LNCaP clone FGC (cell line): ENCODE results near the gene KIDINS220.

Experiments used
- DNase-seq: peaks from one replicate; pipeline ENCODE4 v3.0.0-alpha.2; 2011; ENCODE audit warnings: low read depth
- H3K4me3 ChIP-seq: 2 replicates; pipeline ENCODE4 v1.5.1; 2011; ENCODE audit warnings: mild to moderate bottlenecking, low read depth, low read length, control low read depth
- TF ChIP-seq, protein P1 (sequence below): IDR thresholded peaks from 2 replicates; pipeline ENCODE4 v1.5.1; 2012; ENCODE audit warnings: mild to moderate bottlenecking; ENCODE audit not compliant: control insufficient read depth, insufficient read depth; ENCODE audit errors: extremely low read depth

Gene KIDINS220

DNA sequence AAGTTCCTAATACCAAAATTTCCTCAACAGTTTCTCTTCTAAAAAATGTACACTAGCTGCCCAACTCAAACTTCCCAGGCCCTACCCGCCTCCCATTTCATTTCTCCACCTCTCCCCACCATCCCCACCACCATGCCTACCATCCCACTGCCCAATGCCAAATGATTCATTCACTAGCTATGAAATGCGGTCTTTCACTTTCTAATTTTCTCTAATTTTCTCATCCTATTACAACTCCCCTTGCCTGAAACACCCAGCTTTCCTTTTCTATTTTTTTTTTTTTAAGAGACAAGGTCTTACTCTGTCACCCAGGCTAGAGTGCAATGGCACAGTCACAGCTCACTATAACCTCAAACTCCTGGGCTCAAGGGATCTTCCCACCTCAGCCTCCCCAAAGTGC lies 38.4 kb downstream of the KIDINS220 start:
- TF ChIP-seq, protein P1, sequence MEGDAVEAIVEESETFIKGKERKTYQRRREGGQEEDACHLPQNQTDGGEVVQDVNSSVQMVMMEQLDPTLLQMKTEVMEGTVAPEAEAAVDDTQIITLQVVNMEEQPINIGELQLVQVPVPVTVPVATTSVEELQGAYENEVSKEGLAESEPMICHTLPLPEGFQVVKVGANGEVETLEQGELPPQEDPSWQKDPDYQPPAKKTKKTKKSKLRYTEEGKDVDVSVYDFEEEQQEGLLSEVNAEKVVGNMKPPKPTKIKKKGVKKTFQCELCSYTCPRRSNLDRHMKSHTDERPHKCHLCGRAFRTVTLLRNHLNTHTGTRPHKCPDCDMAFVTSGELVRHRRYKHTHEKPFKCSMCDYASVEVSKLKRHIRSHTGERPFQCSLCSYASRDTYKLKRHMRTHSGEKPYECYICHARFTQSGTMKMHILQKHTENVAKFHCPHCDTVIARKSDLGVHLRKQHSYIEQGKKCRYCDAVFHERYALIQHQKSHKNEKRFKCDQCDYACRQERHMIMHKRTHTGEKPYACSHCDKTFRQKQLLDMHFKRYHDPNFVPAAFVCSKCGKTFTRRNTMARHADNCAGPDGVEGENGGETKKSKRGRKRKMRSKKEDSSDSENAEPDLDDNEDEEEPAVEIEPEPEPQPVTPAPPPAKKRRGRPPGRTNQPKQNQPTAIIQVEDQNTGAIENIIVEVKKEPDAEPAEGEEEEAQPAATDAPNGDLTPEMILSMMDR, result no peak
- H3K4me3 ChIP-seq, result no peak overlapping the region
- DNase-seq, result no peak

DNA sequence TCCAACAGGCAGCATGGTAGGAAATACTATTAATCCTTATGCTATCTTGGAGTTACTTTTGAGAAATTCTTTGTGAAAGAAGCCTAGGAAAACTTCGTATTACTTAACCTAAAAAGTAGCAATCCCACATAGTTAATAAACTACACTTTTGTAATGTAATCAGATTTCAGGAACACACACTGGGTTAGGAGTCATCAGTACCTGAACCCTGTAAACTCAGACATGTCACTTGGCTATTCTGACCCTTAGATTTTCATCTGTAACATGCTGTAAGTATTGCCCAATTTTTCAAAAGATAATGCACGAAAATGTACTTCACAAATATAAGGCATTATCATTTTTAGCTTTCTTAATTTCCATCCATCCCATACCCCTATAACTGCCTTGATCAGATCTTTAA lies 39.0 kb downstream of the KIDINS220 start:
- no peak for DNase-seq
- no peak overlapping the region for H3K4me3 ChIP-seq
- TF ChIP-seq, protein P1, result no peak

DNA sequence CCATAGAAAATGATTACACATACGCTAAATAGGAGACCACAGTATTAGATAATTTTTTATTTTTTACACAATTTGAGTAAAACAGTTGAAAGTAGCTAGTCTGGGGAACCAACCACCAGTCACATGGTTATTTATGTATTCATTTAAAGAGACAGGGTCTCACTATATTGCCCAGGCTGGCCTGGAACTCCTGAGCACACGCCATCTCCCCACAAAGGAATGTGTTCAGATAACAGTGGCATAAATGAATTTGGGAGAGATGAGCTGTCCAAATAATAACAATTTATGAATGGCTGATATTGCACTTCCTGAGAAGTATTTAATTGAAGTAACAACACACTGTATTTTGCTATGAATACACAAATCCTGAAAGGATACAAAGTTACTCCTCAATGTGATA lies 39.7 kb downstream of the KIDINS220 start:
- no peak for DNase-seq
- H3K4me3 ChIP-seq, result no peak overlapping the region
- TF ChIP-seq, protein P1, result no peak

DNA sequence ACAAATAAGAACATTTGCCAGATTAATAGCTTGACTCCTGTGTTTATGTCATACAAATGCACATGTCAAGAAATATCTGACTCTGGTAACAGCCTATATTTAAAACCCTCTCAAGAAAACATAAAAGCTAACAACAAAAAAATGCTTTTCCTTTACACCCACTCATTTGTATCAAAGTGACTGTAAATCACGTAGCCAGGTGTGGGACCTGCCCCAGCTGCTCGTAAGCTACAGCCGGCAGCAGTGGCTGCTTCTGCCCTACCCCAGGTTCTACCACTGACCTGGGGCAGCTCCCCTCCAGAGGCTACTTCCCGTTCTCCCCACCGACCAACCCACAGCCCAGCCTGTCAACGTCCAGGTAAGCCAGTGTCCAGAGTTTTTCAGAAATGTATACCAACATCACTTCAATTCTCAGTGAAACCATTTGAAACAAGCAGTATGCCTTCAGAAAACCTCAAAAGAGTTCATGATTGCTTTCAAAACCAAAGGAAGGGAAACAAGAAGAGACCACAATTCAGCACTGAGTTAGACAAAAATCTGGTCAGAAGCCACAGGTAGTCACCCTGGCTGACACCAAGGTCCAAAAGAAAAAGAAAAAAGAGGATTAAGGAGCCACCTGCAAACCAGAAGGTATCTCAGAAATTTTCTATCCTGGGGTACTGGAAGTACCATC lies 40.4 kb downstream of the KIDINS220 start:
- TF ChIP-seq, protein P1, result no peak
- DNase-seq, result no peak
- no peak overlapping the region for H3K4me3 ChIP-seq

DNA sequence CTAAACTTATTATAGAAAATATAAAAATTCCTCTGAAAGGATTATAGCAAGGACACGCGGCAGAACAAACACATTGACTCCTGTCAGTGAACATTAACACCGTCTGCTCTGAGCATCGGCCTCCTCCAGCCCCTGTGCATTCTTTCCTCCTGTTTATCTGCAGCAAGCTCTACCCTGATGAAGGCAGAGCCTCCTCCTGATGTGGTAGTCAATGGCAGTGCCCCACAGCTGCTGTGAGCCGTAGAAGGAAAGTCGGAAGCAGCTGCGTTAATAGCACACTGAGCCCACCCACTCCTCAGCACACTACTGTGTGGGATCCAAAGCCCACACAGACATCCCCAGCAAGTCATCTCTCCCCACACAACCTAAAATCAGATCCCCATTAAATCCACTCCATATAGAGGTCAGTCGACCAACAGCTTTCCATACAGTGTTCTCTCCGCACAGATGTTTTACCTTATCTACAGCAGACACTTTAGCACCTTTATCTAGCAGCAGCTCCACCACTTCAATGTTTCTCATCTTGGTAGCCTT lies 41.0 kb downstream of the KIDINS220 start:
- TF ChIP-seq, protein P1, result no peak
- no peak overlapping the region for H3K4me3 ChIP-seq
- no peak for DNase-seq

DNA sequence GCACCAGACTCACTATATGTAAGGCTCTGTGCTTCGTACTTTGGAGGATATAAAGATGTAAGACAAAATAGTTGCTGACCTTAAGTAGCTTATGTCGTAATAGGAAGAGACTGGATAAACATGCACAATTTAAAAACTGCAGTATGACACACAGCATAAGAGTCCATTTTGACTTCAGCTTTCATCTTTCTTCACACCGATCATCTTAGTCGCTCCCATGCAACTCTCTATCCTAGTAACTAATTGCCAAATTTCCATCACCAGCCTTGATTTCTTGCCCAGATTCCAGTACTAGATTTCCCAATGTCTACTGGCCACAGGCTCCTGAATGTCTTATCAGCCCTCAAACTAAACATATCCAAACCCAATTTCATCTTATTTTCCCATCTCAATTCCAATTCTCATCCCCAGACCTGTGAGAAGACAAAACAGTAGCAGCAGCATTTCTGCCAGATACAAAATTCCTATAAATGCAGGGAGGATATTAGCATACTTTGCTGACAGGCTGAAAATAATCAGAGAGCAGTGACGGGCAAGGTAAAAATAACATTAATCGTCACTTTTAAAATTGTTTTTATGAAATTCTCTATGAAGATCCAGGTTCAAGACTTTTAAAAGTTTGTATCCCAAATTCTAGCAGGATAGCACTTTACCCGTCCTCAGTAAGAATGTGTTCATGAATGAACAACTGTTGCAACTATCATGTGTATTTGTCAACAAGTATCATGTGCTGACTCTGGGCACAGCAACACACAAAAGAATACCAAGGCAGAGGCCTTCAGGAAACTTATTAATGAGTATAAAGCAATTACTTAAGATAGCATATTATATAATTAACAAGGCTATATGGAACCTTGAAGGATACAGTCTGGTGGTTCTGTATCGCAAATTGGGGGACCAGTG lies 42.2 kb downstream of the KIDINS220 start:
- no peak for DNase-seq
- H3K4me3 ChIP-seq, result no peak overlapping the region
- TF ChIP-seq, protein P1, result no peak
